AG20443 (cell line): ENCODE measurements around the gene SLC1A2.

ENCODE experiments used
- DNase-seq: peaks from one replicate; pipeline ENCODE4 v3.0.0; 2012; ENCODE audit warnings: low spot score, mixed read lengths

SLC1A2 gene

DNA sequence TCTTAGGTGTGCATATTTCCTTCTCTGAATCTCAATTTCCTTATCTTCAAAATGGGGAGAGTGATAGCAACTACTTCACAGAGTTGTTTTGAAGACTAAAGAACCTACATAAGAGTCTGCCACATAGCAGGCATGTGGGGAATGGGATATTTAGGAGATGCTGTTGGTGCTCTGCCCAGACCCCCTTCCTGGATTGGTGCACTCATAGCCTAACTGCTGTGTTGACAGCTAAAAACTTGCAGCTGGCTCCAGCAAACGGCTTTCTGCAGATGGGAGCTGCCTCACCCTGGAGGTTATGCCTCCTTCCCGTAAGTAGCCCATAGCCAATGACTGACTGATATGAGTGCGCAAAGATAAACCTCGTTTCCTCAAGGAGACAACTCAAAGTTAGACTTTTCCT is 174.3 kb downstream of the SLC1A2 start:
- no peak for DNase-seq

DNA sequence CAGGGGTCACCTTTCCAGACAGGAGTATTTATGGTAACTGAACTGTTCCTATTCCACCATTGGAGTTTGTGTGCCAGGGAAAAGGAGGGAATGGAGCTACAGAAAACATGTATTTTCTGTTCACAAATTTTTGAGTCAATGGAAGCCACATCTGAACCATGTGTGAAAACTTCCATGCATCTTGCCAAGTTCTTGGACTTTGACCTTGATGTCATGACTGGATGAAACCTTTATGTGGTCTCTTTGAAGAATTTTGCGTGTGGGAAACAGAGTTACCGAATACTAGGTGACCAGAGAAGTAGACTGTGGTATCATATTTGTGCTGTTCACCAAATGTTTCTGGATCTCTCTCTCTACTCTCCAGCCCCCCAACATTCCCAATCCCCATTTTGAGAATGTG is 175.6 kb downstream of the SLC1A2 start:
- no peak for DNase-seq

DNA sequence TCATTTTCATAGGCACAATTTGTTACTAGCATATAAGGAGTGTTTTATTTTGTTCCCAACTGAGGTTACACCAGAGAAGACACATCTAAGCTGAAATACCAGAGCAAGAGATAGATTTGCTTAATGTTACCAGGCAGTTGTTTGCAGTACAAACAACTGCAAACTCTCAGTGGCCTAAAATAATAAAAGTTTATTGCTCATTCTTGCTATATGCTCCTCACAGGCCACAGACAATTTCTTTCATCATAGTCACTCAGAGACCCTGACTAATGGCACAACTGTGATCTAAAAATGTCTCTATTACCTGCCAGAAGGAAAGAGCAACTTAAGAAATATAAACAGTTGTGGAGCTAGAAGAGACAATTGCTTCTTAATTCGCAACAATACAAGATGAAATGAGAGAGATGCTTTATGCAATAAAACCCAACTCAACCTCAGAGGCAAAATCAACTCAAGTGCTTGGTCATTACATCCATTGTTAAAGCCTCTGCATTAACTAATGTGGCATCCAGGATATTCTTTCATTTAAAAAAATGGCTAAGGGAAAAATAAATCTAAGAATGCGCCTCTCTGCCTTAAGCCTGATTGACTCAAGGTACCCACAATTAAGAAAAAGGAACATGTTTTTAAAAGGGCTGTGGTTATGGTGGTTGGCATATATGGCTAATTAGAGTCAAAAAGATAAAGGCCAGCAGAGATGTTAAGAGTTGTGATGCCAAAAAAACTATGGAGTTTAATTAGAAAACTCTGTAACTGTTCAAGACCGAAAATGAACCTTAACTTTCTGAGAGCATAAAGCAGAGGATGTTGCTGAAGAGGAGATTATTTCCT is 176.7 kb downstream of the SLC1A2 start:
- no peak for DNase-seq

DNA sequence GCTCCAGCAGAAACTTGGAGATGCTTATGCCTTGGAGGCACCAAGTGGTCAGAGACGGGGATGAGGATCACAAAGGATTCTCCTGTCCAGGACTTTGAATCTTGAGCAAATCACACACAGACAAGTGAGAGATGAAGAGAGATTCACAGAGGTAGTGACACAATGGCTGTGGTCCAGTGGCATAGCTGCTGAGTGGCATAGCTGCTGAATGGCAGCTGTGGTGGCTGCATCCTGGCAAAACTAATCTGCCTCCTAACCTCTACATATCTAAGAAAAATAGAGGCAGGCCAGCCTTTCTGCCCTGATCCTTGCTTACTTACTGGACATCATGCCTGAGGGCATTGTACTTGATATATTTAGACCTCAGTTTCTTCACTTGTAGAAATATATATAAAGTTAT is 177.8 kb downstream of the SLC1A2 start:
- no peak for DNase-seq

DNA sequence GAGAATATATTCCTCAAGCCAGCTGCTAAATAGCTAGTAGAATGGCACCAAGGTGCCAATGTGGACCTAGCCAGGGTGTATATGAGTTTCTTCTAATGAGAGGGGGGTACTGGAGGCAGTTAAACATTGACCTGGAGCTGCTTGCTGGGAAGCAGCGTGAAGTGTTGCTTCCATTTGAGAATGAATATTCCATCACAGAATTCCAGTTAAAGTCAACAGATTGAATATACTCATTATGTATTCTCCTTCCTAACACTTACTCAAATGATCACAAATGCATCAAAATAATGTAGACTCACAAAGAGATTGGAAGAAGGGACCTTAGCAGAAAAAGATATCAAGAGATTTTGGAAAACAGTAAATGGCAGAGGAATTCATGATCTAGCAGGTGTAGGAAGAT is 178.3 kb downstream of the SLC1A2 start:
- DNase-seq, result no peak

DNA sequence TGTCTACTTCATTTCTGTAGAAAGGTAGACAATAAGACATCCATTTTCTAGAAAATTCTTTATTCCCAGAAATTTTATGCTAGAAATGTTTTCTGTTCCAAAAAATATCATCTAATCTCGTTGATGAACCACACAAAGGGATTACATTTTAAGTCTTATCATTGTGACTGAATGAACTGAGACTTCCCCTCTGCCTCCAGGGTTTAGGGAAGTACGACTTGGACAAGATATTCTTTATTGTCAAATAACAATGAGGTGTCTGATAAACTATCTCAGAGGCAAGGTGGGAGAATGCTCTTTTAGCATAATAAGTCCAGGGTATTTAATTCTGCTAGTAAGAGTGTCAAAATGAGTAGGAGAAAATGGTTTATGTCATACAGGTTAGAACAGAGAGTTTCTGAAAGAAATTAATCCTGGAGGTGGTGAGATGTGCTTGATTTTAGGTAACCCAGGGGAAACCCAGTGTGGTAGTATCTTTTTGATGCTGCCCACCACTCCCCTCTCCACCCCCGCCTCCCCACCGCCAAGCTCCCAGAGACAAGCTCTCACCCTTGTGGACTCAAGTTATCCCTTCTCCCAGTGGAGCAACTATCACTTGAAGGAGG is 179.8 kb downstream of the SLC1A2 start:
- no peak for DNase-seq

DNA sequence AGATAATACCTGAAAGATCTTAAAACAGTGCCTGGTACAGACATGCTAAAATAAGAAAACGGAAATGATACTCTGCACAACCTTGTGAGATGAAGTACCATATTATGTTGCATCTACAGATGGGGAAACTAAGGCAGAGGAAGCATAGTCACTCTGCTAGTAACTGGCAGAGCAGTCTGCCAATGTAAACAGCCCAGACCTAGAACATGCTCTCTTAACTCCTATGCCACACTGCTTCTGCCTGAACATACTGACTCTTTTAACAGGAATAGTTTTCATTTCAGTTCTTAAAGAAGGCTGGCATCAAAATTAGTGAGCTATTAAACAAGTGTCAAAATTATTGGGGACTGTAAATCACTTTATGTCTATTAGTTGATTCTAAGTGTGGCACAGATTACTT is 180.5 kb downstream of the SLC1A2 start:
- DNase-seq, result no peak

DNA sequence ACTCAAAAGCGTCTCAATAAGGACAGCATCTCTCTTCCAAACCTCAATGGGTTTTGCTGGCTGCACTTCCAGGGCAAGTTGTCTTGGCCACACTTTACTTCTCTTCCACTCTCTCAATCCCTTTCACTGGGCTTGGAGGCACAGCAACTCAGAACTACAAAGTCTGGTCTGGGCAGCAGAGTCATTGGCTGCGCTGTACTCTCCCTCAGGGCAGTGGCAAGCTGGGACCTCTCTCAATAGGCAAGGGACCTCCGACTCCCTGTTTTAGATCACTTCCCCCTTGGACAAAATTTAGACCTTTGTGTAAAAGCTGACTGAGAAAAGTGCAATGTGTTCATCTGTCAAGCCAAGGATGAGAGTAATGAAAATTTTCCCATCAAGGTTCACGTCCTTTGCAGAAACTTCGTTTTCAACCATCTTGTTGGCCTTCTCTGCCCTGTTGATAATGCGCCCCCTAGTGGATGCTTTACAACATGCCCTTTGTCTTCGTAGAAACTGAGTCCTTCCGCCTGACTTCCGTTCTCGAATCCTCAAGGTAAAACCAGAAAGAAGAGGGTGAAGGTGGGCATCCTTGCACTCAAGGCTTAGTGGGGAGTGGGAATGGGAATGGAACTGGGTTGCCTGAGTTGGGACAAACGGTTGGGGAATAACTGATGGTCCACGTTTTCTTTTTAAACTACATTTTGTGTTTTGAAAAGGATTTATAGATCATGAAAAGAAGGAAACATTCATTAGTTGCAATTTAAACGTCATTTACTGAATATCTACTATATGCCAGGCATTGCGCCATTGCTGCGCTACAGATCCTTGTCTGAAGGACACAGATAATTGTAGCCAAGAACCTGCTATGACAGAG is 181.3 kb downstream of the SLC1A2 start:
- no peak for DNase-seq

DNA sequence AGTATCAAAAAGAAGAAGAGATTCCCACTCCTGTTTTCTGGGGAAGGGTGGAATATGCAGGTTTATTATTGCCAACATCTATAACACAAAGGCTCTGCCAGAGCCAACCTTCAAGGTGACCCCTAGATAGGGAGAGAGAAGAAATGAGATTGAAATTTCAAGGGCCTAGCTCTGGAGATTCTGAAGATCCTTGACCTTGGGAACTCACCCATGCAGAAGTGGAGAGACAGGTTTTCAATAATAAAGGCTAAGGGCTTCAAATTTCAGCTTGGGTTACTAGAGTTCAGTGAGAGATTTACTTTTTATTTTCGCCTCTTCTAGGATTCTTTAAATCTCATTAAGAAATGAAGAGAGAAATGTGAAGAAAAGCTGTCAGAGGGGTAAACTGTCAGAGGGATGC is 182.0 kb downstream of the SLC1A2 start:
- DNase-seq, result no peak

DNA sequence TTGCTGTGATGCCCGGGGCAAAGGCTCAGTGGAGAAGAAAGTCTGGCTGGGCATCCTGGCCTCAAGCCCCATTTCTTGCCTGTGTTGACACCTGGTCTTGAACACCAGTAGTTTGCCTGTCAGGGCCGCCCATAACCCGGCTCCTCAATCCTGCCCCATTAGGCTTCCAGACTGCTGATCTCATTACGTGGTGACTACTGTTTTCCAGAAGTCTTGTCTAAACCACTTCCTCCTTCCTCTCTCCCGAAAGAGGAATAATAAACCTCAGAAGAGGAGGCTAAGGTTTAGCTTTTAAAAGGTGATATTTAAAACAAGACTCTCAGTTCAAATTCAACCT is 182.7 kb downstream of the SLC1A2 start:
- peak; percentile 68 for DNase-seq

DNA sequence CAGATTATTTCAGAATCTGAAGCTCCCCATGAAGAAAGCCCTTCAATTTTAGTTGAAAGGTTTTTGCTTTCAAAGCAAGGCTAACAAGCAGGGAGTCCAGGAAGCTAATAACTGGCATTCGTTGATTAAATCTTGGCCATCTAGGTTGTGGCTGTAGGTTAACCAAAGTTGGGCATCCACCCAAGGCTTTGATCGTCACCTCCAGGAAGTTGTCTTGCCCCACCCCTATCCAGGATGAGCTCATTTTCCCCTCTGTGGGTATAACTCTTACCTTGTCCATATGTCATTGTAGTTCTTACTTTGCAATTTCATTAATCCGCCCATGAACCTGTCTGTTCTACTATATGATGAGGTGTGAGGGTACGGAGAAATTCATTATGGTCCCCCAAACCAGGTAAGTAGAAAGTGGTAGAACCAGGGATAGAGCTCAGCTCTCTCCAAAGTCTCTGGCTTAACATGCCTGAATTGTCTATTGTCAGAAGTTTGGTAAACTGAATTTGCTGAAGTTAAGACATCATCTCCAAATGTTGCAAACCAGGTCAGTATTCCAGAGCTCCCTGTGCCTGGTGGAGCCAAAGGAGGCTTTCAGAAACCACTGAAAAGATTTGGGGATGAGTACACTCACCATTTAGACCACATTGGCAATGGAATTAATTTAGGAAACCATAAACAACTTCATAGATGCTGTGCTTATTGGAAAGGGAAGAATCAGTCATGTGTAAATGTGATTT is 183.3 kb downstream of the SLC1A2 start:
- DNase-seq, result peak; percentile 53

DNA sequence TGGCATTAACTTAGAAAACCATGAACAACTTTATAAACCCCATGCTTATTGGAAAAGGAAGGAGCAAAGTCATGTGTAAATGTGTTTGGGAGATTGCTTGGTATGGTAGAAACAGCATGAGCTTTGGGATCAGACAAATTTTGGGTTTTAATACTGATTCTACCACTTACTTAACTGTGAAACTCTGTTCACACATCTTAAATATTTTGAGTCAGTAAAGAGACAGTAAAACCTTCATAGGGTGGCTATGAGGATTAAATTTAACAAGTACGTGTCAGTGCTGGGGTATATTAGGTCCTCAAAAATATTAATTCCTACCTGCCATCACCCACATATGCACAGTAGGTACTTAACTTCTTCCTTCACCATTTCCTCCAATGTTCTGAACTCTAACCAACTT is 183.9 kb downstream of the SLC1A2 start:
- no peak for DNase-seq

DNA sequence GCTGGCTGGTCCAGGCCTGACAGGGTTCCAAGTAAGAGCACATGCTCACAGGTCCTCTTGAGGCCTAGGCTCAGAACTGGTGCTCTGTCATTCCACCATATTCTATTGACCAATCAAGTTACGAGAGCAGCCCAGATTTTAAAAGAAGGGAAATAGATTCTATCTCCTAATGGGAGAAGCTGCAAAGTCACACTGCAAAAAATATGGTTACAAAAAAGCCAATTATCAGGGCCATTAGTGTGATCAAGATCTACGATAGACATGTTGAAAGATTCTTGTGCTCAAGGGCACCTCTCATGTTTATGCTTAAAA is 184.2 kb downstream of the SLC1A2 start:
- no peak for DNase-seq

DNA sequence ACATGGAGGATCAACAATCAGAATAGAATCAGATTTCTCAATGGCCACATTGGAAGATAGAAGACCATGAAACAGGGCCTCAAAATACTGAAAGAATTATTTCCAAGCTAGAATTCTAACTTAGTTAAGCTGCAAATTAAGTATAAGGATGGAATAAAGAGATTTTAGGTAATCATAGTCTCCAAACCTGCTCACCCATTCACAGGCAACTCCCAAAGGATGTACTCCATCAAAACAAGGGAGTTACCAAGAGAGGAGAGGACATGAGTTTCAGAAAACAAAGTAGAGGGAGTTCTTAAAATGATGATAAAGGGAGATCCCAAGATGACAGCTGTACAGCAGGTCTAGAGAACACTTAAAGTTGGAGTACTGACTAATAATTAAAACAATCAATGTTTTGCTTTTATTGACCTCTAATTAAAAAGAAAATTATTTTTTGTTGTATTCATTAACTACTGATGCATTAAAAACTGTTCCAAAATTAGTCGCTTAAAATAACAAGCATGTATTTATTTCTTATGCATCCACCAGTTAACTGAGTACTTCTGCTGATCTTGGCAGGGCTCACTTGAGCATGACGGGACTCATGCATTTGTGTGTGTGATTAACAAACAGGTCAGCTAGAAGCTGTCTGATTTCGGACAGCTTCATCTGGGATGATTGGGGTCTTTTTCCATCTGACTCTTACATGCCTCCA is 184.8 kb downstream of the SLC1A2 start:
- no peak for DNase-seq

DNA sequence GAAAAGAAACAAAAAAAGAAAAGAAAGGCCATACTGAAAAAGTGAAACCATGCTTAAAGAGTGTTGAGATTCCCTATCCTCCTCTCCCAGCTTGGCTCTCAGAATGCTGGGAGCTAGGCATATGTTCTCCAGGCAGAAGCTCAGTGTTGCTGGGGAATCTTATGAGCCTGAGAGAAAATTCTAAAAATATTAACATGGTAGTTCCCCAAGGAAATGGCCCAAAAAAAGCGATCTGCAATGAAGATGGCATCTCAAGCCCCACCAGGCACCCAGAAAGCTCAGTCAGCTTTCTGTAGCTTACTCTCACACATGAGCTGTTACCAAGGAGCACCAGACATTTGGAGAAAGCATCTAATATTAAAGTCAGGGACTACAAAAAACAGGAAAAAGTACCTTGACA is 185.8 kb downstream of the SLC1A2 start:
- DNase-seq, result no peak

DNA sequence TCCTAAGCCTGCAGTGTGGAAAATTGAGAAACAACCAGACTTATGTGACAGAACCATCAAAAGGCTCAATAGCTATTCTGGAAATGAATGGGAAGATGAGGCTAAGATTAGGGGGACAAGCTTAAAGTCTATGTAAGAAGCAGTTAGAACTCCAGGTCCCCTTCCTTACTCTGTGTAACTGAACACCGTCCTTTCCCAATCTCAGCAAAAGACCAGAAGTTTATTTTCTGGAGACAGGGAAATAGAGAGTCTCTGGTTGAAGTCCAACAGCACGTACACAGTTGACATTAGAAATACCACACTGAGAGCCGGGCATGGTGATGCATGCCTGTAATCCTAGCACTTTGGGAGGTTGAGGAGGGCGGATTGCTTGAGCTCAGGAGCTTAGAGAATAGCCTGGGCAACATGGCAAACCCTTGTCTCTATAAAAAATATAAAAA is 186.4 kb downstream of the SLC1A2 start:
- DNase-seq, result no peak

DNA sequence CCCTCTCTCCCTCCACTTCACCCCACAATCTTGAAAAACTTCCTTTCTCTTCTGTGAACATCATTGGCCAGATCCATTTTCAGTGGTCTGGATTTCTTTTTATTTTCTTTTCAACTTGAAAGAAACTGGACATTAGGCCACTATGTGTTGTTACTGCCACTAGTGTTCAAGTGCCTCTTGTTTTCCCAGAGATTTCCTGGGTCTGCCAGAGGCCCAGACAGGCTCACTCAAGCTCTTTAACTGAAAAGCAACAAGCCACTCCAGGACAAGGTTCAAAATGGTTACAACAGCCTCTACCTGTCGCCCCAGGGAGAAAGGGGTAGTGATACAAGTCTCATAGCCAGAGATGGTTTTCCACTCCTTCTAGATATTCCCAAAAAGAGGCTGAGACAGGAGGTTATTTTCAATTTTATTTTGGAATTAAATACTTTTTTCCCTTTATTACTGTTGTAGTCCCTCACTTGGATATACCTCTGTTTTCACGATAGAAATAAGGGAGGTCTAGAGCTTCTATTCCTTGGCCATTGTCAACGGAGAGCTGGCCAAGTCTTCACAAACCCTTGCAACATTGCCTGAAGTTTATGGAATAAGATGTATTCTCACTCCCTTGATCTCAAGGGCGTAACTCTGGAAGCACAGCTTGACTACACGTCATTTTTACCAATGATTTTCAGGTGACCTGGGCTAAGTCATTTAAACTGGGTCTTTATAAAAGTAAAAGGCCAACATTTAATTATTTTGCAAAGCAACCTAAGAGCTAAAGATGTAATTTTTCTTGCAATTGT is 188.1 kb downstream of the SLC1A2 start:
- DNase-seq, result no peak

DNA sequence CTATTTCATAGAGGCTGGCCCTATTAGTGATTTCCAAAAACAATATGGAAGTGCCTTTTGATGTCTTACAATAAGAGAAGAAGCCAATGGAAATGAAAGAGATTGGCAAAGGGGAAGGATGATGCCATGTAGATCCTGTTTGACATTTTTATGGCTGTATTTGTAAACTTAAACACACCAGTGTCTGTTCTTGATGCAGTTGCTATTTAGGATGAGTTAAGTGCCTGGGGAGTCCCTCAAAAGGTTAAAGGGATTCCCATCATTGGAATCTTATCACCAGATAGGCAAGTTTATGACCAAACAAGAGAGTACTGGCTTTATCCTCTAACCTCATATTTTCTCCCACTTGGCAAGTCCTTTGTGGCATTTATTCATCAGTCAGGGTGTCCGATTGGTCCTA is 189.0 kb downstream of the SLC1A2 start:
- DNase-seq, result no peak

DNA sequence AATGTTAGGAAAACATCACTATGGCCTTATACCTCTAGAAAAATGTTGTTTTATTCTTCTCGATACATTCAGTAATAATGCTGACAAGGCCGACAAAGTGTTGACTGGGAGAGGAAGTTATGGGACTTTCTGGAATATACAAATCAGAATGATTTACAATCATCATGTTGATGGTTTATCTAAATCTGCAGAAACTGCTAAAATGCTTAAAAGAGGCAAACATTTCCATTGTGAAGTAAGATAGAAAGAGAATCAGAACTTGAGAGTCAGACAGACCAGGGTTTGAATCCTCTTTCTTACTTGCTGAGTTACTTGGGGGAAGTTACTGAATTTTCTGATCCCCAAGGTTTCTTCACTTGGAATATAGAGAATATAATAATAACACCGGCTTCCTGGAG is 191.0 kb downstream of the SLC1A2 start:
- no peak for DNase-seq

DNA sequence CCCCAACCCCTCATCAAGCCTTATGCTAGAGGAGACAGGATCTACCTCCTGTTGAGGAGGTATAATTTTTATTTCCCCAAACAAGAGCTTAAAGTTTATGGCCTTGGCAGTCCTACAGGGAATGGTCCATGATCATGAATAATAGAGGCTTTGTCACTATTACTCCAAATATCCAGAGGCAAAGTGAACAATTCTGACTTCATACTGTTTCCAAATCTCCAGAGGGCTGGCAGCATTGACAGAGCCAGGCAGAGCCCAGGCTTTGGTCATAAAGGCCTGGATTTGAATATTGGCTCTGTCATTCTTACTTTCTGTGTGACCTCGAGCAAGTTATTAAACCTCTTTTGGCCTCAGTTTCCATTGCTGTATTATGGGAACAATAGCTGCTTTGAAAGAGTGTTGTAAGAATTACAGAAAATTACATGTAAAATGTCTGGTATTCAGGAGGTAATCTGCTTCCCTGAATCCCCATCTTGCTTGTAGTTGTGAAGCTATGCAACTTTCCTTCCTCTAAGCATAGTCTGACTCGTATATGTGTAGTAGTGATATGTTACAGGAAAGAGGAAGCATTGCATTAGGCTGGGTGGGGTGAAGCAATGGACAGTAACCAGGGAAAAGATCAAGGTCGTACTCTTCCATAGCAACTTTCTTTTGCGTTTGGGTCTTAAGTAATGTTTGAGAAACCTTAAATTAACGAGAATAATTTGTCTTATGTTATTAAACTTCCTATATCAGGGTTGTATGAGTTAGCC is 191.6 kb downstream of the SLC1A2 start:
- DNase-seq, result no peak
